AG09309 (cell line): ENCODE data around the gene PGA4.

Experiments used
- DNase-seq: peaks from one replicate; pipeline ENCODE4 v3.0.0-alpha.2; 2010; ENCODE audit warnings: low read depth
- H3K4me3 ChIP-seq: 2 replicates; pipeline ENCODE4 v1.5.1; 2011; ENCODE audit warnings: mild to moderate bottlenecking, low read depth, low read length, moderate library complexity; ENCODE audit not compliant: control insufficient read depth
- TF ChIP-seq, protein P1 (sequence below): IDR thresholded peaks from 2 replicates; pipeline ENCODE4 v1.5.1; 2011; ENCODE audit warnings: mild to moderate bottlenecking, low read depth, low read length, inconsistent platforms; ENCODE audit not compliant: insufficient read depth, control insufficient read depth; ENCODE audit errors: missing control alignments

Gene PGA4

DNA sequence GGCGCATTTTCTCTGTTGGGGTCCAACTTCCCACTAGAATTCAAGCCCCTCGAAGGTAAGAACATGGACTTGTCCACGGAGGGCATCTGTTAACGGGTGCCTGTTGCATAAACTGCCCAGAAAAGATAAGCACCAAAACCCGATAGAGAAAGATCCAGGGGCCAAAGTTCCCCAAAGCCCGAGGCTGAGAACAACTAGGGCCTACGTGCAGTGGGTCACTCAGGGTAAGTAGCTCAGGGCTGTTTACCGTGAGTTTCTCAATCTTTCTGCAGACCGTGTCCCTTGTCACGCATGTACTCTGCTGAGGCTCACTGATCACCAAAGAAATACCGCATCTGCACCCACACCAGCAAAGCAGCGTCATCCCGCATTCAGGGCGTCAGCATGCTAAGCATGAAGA, 43.2 kb downstream of the PGA4 start:
- TF ChIP-seq, protein P1, sequence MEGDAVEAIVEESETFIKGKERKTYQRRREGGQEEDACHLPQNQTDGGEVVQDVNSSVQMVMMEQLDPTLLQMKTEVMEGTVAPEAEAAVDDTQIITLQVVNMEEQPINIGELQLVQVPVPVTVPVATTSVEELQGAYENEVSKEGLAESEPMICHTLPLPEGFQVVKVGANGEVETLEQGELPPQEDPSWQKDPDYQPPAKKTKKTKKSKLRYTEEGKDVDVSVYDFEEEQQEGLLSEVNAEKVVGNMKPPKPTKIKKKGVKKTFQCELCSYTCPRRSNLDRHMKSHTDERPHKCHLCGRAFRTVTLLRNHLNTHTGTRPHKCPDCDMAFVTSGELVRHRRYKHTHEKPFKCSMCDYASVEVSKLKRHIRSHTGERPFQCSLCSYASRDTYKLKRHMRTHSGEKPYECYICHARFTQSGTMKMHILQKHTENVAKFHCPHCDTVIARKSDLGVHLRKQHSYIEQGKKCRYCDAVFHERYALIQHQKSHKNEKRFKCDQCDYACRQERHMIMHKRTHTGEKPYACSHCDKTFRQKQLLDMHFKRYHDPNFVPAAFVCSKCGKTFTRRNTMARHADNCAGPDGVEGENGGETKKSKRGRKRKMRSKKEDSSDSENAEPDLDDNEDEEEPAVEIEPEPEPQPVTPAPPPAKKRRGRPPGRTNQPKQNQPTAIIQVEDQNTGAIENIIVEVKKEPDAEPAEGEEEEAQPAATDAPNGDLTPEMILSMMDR, result no peak
- no peak overlapping the region for H3K4me3 ChIP-seq
- no peak for DNase-seq

DNA sequence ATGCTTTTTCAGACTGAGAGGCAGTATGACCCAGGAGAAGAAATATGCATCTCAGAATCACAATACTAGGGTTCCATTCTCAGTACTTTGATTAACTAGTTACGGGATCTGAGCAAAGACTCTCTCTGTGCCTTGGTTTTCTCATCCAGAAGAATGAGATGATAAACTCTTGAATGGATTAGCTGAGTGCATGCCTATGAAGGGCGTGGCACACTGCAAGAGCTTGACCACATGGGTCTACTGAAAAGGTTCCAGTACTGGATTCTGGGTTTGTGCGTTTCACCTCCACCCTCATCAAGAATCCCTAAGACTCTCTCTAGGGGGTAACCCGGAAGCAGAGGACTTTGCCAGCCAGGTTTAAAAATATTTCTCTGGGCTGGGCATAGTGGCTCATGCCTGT, 44.5 kb downstream of the PGA4 start:
- H3K4me3 ChIP-seq, result no peak overlapping the region
- DNase-seq, result no peak
- TF ChIP-seq, protein P1, result no peak

DNA sequence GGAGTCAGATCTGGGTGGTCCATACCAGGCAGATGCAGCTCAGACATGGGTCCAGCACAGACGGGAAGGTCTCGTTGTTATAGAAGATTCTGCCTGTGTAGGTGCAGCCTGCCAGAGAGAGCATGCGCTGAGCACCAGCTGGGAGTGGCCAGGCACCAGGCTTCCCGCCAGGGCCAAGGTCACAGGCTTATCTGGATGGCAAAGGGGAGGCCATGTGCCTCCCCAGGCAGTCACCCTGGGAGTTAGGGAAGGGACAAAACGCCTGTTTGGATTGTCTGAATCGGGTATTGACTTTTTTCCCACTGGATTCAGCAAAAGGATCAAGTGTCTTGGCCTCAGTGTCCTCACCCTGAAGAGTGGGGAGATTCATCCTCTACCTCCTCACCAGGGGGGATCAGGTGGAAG, 45.3 kb downstream of the PGA4 start:
- no peak overlapping the region for H3K4me3 ChIP-seq
- TF ChIP-seq, protein P1, result no peak
- no peak for DNase-seq

DNA sequence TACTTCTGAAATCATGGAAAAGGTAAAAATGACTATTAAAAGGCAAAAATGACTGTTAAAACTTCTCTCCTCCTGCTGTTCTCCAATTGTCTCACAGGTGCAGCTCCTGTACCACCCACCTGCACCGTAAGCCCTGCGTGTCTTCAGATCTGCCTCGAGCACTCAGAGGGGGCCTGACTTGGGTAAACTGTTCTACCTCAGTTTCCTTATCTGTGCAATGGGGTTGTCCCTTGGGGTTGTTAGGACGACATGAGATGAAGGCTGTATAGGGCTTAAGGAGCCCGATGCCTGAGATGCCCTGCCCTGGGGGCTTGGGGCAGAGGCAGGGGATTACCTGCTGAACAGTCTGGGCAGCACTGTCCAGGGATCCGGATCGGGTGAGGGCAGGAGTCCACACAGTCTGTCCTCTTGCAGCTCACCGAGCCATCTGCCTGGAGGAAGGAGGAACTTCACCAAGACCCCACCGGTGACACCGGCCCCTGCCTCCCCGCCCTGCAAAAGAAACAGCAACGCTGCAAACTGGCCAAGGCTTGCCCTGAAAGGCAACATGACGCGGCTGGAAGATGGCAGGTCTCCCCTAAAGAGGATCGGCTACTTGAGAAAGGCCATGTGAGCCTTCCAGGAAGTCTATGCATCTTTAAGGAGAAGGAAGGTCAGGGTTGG, 46.6 kb downstream of the PGA4 start:
- H3K4me3 ChIP-seq, result no peak overlapping the region
- TF ChIP-seq, protein P1, result no peak
- no peak for DNase-seq

DNA sequence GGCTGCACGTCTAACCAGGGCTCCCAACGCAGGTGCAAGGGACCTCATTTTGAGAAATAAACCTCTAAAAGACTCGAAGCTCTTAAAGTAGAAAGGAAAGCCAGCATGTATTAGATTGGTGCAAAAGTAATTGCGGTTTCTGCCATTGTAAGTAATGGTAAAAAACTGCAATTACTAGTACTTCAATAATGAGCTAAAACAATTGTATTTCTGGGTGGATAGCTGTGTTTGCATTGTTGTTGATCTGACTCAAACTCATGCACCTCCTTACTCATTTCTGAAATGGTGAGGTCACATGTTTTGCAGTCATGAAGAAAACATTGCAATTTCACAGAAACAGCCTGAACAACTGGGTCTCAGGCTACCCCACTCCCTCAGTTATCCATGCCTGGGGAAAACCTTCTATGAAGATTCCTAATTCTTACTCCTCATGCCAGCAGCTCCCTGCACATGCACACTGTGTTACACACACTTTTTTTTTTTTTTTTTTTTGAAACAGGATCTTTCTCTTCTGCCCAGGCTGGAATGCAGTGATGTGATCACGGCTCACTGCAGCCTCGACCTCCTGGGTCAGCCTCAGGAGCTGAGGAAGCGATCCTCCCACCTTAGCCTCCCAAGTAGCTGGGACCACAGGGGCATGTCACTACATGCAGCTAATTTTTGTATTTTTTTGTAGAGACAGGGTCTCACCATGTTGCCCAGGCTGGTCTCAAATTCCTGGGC, 48.4 kb downstream of the PGA4 start:
- DNase-seq, result no peak
- H3K4me3 ChIP-seq, result no peak overlapping the region
- TF ChIP-seq, protein P1, result no peak

DNA sequence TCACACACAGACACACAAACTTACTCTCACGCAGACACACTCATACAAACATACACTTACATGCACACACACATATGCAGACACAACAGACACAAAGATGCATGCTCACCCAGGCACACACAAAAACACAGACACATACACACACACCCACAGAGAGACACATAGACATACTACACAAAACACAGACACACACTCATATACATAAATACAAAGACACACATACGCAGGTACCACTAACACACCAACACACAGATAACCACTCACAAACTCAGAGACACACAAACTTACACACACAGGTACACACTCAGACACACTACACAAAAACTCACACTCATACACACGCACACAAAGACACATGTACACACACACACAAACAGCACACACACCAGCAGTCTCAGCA, 50.6 kb downstream of the PGA4 start:
- no peak for DNase-seq
- H3K4me3 ChIP-seq, result no peak overlapping the region
- TF ChIP-seq, protein P1, result no peak
